Lower leg skin (tissue), 4 donors: ENCODE measurements around the gene CA10. TPM values are rescaled to one million over a fixed set of nuclear protein-coding genes. Genes with fewer than 3 reads are reported as not detected.

Experiments
- DNase-seq, 2 donors: peaks; one replicate each; pipeline ENCODE4 v3.0.0-alpha.2; 2019; ENCODE audit warnings: low spot score in 2 of 2
- H3K4me3 ChIP-seq: fragments of 200-600 bp; sonication (generic); 2 replicates; pipeline ENCODE4 v1.5.1; 2017; ENCODE audit warnings: mild to moderate bottlenecking, low read depth; ENCODE audit not compliant: poor library complexity, severe bottlenecking
- POLR2A ChIP-seq, 2 donors: fragments of 450-650 bp; IDR thresholded peaks; one replicate each; pipeline ENCODE4 v1.6.1; 2016 to 2017; ENCODE audit warnings: antibody characterized with exemption in 2 of 2, mild to moderate bottlenecking in 1 of 2, moderate library complexity in 1 of 2
- WGBS, 2 donors: methylation state at CpG; one replicate each; pipeline ENCODE4 v1.1.5; 2018; 5-methylcytosine and 5-hydroxymethylcytosine counted together
- intact Hi-C: fragments of 100-400 bp; cut with DNase I; formaldehyde crosslinking; loops from one replicate; pipeline ENCODE4 v1.15.0; 2023; ENCODE audit warnings: low total_unique reads
- total RNA-seq, 4 donors: library from RNA; depleted of rRNA; stranded (reverse); fragments of >200 nt; gene quantifications; one replicate each; pipeline ENCODE4 v1.1.0, GENCODE V29; 2016
- TF ChIP-seq, protein P1 (sequence below), 3 donors: fragments of 450-650 bp; IDR thresholded peaks; one replicate each; pipeline ENCODE4 v1.5.1; 2016; ENCODE audit warnings: antibody characterized with exemption in 3 of 3, mild to moderate bottlenecking in 3 of 3, moderate library complexity in 2 of 3

CA10 gene
- total RNA-seq, 4 donors from 2014 or later, result not detected

DNA sequence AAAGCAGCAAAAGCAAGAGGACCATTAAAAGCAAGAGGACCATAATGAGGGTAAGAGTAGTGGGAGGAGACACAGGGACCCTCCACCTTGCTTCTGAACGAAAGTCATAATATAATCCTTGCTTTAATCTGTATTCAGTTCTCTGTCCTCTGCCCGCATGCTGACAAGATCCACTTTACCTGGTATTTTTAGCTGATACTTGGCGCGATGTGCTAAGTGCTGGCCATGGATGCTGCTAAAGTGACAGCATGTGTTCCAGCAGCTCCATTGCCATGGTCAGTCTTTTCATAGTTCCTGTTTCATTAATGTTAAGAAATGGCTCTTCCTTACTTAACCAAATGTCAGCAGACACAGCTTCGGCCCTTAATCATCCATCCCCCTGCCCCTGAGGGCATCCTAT is 86.8 kb downstream of the CA10 start:
- 83% methylated on average over 5 of the region's 5 CpGs for WGBS, 2 donors
- TF ChIP-seq POLR2A (IDR thresholded peaks at IDR 0.05), result no peak
- TF ChIP-seq, protein P1, sequence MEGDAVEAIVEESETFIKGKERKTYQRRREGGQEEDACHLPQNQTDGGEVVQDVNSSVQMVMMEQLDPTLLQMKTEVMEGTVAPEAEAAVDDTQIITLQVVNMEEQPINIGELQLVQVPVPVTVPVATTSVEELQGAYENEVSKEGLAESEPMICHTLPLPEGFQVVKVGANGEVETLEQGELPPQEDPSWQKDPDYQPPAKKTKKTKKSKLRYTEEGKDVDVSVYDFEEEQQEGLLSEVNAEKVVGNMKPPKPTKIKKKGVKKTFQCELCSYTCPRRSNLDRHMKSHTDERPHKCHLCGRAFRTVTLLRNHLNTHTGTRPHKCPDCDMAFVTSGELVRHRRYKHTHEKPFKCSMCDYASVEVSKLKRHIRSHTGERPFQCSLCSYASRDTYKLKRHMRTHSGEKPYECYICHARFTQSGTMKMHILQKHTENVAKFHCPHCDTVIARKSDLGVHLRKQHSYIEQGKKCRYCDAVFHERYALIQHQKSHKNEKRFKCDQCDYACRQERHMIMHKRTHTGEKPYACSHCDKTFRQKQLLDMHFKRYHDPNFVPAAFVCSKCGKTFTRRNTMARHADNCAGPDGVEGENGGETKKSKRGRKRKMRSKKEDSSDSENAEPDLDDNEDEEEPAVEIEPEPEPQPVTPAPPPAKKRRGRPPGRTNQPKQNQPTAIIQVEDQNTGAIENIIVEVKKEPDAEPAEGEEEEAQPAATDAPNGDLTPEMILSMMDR (IDR thresholded peaks at IDR 0.05), result no peak
- no peak overlapping the region for H3K4me3 ChIP-seq
- DNase-seq, result no peak
- intact Hi-C loops, result no loop called here

DNA sequence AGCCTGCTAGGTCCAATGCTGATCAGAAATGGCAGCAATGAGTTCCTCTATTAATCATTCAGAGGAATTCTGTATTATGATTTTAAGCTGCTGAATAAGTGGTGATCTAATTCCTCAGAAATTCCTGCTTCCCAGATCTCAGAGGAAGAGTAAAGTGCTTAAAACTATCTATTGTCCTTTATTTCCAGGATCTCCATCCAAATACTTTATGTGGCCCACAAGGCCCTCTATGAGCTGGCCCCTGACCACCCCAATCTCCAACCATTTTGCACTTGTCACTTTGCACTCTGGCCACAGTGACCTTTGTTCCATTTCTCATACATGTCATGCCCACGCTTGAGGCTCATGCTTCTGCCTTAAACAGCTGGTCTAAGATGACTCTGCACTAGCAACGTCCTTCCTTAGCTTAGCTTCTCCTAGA is 93.7 kb downstream of the CA10 start:
- TF ChIP-seq, protein P1 (IDR thresholded peaks at IDR 0.05), result no peak
- TF ChIP-seq POLR2A (IDR thresholded peaks at IDR 0.05), result no peak
- no peak overlapping the region for H3K4me3 ChIP-seq
- DNase-seq, result no peak
- intact Hi-C loops, result no loop called here
- 52 to 71% methylated on average over 2 of the region's 2 CpGs for WGBS, 2 donors

DNA sequence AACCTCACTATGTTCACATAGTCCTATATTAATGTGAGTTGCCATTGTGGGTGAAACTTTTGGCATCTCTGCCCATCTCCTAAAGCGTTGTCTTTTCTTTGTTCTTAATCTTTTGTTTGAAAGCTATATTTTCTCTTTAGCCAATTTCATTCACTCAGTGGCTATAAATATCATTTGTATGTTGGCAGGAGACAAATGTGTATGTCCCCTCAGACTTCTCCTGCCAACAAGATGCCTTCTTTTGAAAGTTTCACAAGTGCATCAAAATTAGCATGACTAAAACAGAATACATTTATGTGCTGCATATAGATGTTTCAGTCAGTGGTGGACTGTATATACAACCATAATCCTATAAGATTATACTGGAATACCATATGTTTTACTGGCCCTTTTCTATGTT is 109.0 kb downstream of the CA10 start:
- TF ChIP-seq POLR2A (IDR thresholded peaks at IDR 0.05), result no peak
- intact Hi-C loops, result no loop called here
- 68 to 73% methylated on average over 1 of the region's 1 CpG for WGBS, 2 donors
- no peak for DNase-seq
- no peak overlapping the region for H3K4me3 ChIP-seq

GRCh38 chr17:52049051-52049450 is 109.5 kb downstream of the CA10 start:
- WGBS, 2 donors, result 76 to 85% methylated on average over 3 of the region's 3 CpGs

DNA sequence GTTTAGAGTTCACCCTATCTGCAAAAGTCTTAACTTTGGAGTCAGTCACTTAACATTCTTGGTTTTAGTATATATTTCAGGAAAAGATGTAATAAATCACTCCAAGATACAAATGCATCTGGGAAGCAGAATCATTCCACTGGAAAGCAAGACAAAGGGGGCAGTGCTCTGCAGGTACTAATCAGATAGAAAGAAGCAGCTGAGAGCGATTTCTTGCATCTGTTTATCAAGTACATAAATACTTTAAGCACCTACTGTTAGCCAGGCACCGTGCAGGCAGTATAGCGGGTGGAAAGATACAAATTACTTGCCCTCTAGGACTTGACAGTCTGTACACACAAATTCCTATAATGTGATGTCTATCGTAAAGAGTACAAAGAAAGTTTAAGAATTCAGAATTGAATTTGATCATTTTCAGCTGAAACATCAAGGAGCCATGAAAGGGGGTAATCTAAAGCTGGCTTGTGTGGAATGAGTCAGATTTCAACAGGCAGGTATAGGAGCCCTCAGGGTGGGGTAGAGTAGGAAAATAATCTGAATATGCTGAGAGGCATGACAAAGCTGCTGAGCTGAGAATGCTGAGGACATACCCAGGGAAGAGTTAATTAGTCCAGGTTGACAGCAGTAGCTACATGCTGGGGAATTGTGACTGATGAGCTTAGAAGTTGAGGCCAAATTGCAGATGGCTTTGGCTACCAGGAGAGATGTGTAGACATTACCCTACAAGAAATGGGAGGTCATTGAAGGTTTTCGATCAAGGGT is 110.2 kb downstream of the CA10 start:
- H3K4me3 ChIP-seq, result no peak overlapping the region
- 38 to 39% methylated on average over 5 of the region's 5 CpGs for WGBS, 2 donors
- TF ChIP-seq, protein P1 (IDR thresholded peaks at IDR 0.05), result no peak
- no peak for TF ChIP-seq POLR2A (IDR thresholded peaks at IDR 0.05)
- intact Hi-C loops, result no loop called here
- DNase-seq, result no peak

More at GRCh38 chr17:52049051-52049450, 109.5 kb downstream of the CA10 start:
- no peak for TF ChIP-seq POLR2A (IDR thresholded peaks at IDR 0.05)
- TF ChIP-seq, protein P1 (IDR thresholded peaks at IDR 0.05), result no peak
- H3K4me3 ChIP-seq, result no peak overlapping the region
- no peak for DNase-seq
- intact Hi-C loops, result no loop called here

DNA sequence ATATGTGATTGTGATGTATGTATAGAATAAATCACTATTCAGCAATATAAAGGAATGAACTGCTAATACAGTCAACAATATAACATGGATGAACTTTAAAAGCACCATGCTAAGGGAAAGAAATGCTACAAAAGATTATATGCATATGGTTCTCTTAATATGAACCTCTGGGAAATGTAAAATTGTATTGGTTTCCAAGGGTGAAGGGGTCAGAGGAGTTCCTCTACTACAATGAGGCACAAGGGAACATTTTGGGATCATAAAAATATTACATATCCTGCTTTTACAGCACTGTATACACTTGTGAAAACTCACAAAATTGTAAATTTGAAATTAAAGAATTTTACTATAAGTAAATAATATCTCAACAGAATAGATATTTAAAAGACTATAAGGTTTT is 111.4 kb downstream of the CA10 start:
- TF ChIP-seq POLR2A (IDR thresholded peaks at IDR 0.05), result no peak
- TF ChIP-seq, protein P1 (IDR thresholded peaks at IDR 0.05), result no peak
- intact Hi-C loops, result no loop called here
- DNase-seq, result no peak
- no peak overlapping the region for H3K4me3 ChIP-seq
